Transverse colon (tissue), 4 donors: ENCODE measurements around the gene ADAMTSL4. TPM values are rescaled to one million over a fixed set of nuclear protein-coding genes. Genes with fewer than 3 reads are reported as not detected.
"Not testable (repeated sequence)": the region's sequence is repeated elsewhere in the genome, so short reads cannot be mapped to it uniquely, and the experiment has no call there.

Source experiments
- DNase-seq: peaks from one replicate; pipeline ENCODE4 v3.0.0-alpha.2; 2019
- H3K27ac ChIP-seq, 4 donors: fragments of 200-600 bp; sonication (generic); 2 replicates each; pipeline ENCODE4 v1.5.1; 2016 to 2018; ENCODE audit warnings: inconsistent platforms in 4 of 4
- H3K27me3 ChIP-seq: fragments of 200-600 bp; sonication (generic); 2 replicates; pipeline ENCODE4 v1.5.1; 2017; ENCODE audit warnings: inconsistent platforms
- H3K36me3 ChIP-seq, 4 donors: fragments of 200-600 bp; sonication (generic); 2 replicates each; pipeline ENCODE4 v1.5.1; 2017 to 2019; ENCODE audit warnings: inconsistent platforms in 4 of 4
- H3K4me1 ChIP-seq, 4 donors: fragments of 200-600 bp; sonication (generic); 2 replicates each; pipeline ENCODE4 v1.5.1; 2017 to 2020; ENCODE audit warnings: inconsistent platforms in 4 of 4
- H3K4me3 ChIP-seq, 4 donors: fragments of 200-600 bp; sonication (generic); 1 replicate in 1 of 4; 2 replicates in 3 of 4; pipeline versions ENCODE4 v1.5.1 to v1.6.1; 2017 to 2019; ENCODE audit warnings: inconsistent platforms in 4 of 4
- H3K9me3 ChIP-seq, 2 donors: fragments of 200-600 bp; sonication (generic); 2 replicates each; pipeline ENCODE4 v1.5.1; 2017 to 2019; ENCODE audit warnings: inconsistent platforms in 2 of 2
- EP300 ChIP-seq: sonication (generic); formaldehyde crosslinking; IDR thresholded peaks from one replicate; pipeline ENCODE4 v1.6.1; 2017; ENCODE audit warnings: antibody characterized with exemption, low read depth
- POLR2A ChIP-seq: fragments of 450-650 bp; IDR thresholded peaks from one replicate; pipeline ENCODE4 v1.6.1; 2016; ENCODE audit warnings: antibody characterized with exemption, mild to moderate bottlenecking, moderate library complexity
- POLR2AphosphoS5 ChIP-seq, 3 donors: sonication (generic); formaldehyde crosslinking; IDR thresholded peaks; one replicate each; pipeline ENCODE4 v1.6.1; 2016; ENCODE audit warnings: antibody characterized with exemption in 3 of 3
- WGBS, 2 donors: methylation state at CpG; one replicate each; pipeline ENCODE4 v1.1.5; 2018; ENCODE audit warnings: low coverage in 1 of 2; 5-methylcytosine and 5-hydroxymethylcytosine counted together
- in situ Hi-C, 4 donors: fragments of 200-750 bp; cut with MboI; loops; one replicate each; pipeline versions ENCODE4 v1.15.0 to v1.15.1; 2017; ENCODE audit warnings: low sequenced_read_pairs in 3 of 4, low pct_ligation_motif_present in 1 of 4, low pct_unique_long_range_greater_than_20kb in 1 of 4
- intact Hi-C: fragments of 100-400 bp; cut with DNase I; formaldehyde crosslinking; loops from one replicate; pipeline ENCODE4 v1.15.1; 2023; ENCODE audit warnings: low total_unique reads
- total RNA-seq, 4 donors: library from RNA; depleted of rRNA; stranded (reverse); fragments of >200 nt; gene quantifications; one replicate each; pipeline ENCODE4 v1.1.0, GENCODE V29; 2016
- TF ChIP-seq, protein P1 (sequence below), 5 experiments: fragments of 200-600 bp in 3 of 5; fragments of 450-650 bp in 2 of 5; sonication (generic) in 3 of 5; IDR thresholded peaks; 1 replicate in 2 of 5; 2 replicates in 3 of 5; pipeline ENCODE4 v1.5.1; 2016 to 2017; ENCODE audit warnings: antibody characterized with exemption in 5 of 5, inconsistent platforms in 3 of 5, mild to moderate bottlenecking in 2 of 5, moderate library complexity in 1 of 5

The ADAMTSL4 gene
- total RNA-seq, 4 donors from 2014 or later, result 7.2 to 26.2 (median 16.3) TPM

DNA sequence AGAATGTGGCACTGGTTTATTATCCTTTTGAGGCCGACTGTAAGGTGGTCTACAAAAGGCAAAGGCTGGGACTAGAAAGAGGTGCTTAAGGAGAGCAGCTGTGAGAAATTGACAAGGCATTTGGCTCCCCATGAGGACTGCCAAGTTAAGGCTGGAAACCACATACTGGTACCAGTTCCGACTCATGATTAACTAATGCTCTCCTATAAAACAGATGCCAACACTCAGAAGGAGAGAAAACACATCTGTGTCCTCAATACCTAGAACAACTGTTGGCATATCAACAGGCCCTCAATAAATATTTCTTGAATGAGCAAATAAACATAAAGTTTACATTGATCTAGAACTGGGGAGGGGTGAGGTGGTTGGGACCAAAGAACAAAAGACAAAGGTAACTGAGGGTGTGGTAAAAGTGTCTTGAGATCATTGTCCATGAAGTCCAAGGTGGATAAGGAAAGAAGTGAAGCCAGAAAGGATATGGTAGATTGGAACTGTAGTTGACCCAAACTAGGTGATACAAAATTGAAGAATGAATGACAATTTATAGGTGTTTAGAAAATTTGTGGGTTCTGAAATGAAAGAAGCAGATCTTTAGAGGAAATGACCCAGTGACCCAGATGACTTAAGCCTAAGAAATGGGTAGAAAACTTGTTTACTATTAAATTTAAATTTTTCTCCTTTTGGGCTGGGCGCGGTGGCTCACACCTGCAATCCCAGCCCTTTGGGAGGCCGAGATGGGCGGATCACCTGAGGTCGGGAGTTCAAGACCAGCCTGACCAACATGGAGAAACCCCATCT lies 47.1 kb downstream of the ADAMTSL4 start:
- DNase-seq, result no peak
- in situ Hi-C loops, result no loop called here
- whole genome bisulfite sequencing, 2 donors, result 84 to 89% methylated on average over 2 to 7 of the region's 7 CpGs

GRCh38 chr1:150596976-150597375 lies 47.8 kb downstream of the ADAMTSL4 start:
- WGBS, 2 donors, result 89 to 100% methylated on average over 1 to 3 of the region's 3 CpGs
- peaks cover 0 to 9% (median 2%) of the 10 kb centered on the region in 4 donors for H3K36me3 ChIP-seq
- H3K27me3 ChIP-seq, result no peaks in the 10 kb centered on the region
- no peak overlapping the region for H3K4me3 ChIP-seq
- in situ Hi-C loops (no loop called here), intact Hi-C loops (no loop called here)
- peaks cover 0 to 13% (median 4%) of the 10 kb centered on the region in 4 donors for H3K4me1 ChIP-seq
- peak overlapping the region in 2 of 4 donors; percentile 49 to 60 for H3K27ac ChIP-seq
- no peaks in the 10 kb centered on the region for H3K9me3 ChIP-seq
- TF ChIP-seq POLR2AphosphoS5 (IDR thresholded peaks at IDR 0.05) (no peak), EP300 (no peak), POLR2A (no peak)
- TF ChIP-seq, protein P1, sequence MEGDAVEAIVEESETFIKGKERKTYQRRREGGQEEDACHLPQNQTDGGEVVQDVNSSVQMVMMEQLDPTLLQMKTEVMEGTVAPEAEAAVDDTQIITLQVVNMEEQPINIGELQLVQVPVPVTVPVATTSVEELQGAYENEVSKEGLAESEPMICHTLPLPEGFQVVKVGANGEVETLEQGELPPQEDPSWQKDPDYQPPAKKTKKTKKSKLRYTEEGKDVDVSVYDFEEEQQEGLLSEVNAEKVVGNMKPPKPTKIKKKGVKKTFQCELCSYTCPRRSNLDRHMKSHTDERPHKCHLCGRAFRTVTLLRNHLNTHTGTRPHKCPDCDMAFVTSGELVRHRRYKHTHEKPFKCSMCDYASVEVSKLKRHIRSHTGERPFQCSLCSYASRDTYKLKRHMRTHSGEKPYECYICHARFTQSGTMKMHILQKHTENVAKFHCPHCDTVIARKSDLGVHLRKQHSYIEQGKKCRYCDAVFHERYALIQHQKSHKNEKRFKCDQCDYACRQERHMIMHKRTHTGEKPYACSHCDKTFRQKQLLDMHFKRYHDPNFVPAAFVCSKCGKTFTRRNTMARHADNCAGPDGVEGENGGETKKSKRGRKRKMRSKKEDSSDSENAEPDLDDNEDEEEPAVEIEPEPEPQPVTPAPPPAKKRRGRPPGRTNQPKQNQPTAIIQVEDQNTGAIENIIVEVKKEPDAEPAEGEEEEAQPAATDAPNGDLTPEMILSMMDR (IDR thresholded peaks at IDR 0.05), result no peak
- DNase-seq, result no peak

More for the DNA sequence above, 47.1 kb downstream of the ADAMTSL4 start:
- Histone ChIP-seq H3K9me3 (no peaks in the 10 kb centered on the region), H3K27me3 (no peaks in the 10 kb centered on the region), H3K27ac (peak overlapping the region in 3 of 4 donors; percentile 49 to 60 (median 50)), H3K4me3 (no peak overlapping the region), H3K36me3 (peaks cover 0 to 9% (median 2%) of the 10 kb centered on the region in 4 donors), H3K4me1 (peaks cover 0 to 19% (median 4%) of the 10 kb centered on the region in 4 donors)
- intact Hi-C loops, result no loop called here
- TF ChIP-seq, protein P1 (IDR thresholded peaks at IDR 0.05), result no peak
- TF ChIP-seq POLR2AphosphoS5 (IDR thresholded peaks at IDR 0.05), result peak in 2 of 3 donors; percentile 4 to 12

GRCh38 chr1:150598346-150598745 lies 49.1 kb downstream of the ADAMTSL4 start:
- WGBS, 2 donors, result 73 to 86% methylated on average over 4 of the region's 4 CpGs
- peaks cover 0 to 13% (median 4%) of the 10 kb centered on the region in 4 donors for H3K4me1 ChIP-seq
- H3K9me3 ChIP-seq, H3K27me3 ChIP-seq, H3K4me3 ChIP-seq, intact Hi-C loops, in situ Hi-C loops, H3K36me3 ChIP-seq, H3K27ac ChIP-seq, DNase-seq: not testable (repeated sequence)

DNA sequence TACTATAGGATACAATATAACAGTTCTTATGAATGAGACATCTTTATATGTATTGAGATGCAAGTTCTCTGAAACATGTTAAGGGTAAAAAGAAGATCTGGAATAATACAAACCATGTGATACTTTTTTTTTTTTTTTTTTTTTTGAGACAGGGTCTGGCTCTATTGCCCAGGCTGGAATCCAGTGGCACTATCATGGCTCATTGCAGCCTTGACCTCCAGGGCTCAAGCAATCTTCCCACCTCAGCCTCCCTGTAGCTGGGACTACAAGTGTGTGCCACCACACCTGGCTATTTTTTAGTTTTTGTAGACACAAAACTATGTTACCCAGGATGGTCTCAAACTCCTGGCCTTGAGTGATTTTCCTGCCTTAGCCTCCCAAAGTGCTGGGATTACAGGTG lies 52.3 kb downstream of the ADAMTSL4 start:
- H3K27ac ChIP-seq, result no peak overlapping the region
- intact Hi-C loops (no loop called here), in situ Hi-C loops (no loop called here)
- no peak for DNase-seq
- H3K27me3 ChIP-seq, result no peaks in the 10 kb centered on the region
- TF ChIP-seq, protein P1 (IDR thresholded peaks at IDR 0.05), result no peak
- TF ChIP-seq POLR2AphosphoS5 (IDR thresholded peaks at IDR 0.05) (no peak), POLR2A (no peak)
- H3K36me3 ChIP-seq, result peaks cover 0 to 9% (median 2%) of the 10 kb centered on the region in 4 donors
- peaks cover 4 to 14% (median 11%) of the 10 kb centered on the region in 4 donors for H3K4me1 ChIP-seq
- no peak overlapping the region for H3K4me3 ChIP-seq
- no peaks in the 10 kb centered on the region for H3K9me3 ChIP-seq

DNA sequence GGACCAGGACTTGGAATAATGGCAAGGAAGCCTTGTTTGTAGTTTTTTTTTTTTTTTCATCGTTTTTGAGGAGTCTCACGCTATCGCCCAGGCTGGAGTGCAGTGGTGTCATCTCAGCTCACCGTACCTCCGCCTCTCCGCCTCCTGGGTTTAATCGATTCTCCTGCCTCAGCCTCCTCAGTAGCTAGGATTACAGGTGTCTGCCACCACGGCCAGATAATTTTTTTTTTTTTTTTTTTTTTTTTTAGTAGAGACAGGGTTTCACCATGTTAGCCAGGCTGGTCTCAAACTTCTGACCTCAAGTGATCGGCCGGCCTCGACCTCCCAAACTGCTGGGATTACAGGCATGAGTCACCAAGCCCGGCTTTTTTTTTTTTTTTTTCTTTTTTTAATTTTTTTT lies 53.2 kb downstream of the ADAMTSL4 start:
- H3K4me3 ChIP-seq, H3K9me3 ChIP-seq, in situ Hi-C loops, intact Hi-C loops, DNase-seq, H3K27ac ChIP-seq, H3K27me3 ChIP-seq, H3K36me3 ChIP-seq: not testable (repeated sequence)
- 90 to 91% methylated on average over 9 to 12 of the region's 12 CpGs for WGBS, 2 donors
- H3K4me1 ChIP-seq, result peaks cover 4 to 10% (median 8%) of the 10 kb centered on the region in 4 donors
